GM18526 (cell line): ENCODE measurements around the gene AIF1L.

Experiments used
- POLR2A ChIP-seq: IDR thresholded peaks from 3 replicates; pipeline ENCODE4 v1.6.1; 2011; ENCODE audit not compliant: insufficient read length; ENCODE audit errors: extremely low read depth

AIF1L gene

DNA sequence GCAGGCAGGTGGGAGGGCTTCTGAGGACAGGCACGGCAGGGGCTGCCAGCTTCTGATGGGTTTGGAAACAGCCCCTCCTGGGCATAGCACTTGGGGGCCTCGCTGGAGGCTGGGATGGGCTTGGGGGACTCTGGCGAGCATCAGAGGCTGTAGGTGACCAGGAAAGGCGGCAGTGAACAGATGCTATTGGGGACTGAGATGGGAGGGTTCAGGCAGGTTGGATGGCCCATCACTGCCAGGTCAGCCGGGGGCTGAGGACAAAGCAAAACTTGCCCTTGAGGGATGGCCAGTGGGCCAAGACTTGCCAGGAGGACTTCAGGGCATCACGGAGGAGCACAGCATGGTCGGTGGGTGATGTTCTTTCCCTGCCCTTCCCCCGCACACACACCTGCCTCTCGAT is 6.7 kb downstream of the AIF1L start:
- TF ChIP-seq POLR2A, result no peak

DNA sequence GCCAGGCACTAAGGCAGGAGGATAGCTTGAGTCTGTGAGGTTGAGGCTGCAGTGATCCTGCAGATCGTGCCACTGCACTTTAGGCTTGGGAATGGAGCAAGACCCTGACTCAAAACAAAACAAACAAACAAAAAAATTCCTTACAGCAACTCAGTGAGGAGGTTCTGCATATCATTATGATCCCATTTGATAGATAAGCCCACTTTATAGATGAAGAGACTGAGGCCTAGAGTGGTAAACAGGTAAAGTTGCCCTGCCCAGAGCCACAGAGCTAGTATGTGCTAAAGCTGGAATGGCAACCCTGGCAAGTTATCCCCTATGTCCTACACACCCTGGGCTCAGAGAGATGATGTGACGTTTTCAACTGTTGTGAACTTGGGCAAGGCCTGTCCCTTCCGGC is 7.2 kb downstream of the AIF1L start:
- no peak for TF ChIP-seq POLR2A

DNA sequence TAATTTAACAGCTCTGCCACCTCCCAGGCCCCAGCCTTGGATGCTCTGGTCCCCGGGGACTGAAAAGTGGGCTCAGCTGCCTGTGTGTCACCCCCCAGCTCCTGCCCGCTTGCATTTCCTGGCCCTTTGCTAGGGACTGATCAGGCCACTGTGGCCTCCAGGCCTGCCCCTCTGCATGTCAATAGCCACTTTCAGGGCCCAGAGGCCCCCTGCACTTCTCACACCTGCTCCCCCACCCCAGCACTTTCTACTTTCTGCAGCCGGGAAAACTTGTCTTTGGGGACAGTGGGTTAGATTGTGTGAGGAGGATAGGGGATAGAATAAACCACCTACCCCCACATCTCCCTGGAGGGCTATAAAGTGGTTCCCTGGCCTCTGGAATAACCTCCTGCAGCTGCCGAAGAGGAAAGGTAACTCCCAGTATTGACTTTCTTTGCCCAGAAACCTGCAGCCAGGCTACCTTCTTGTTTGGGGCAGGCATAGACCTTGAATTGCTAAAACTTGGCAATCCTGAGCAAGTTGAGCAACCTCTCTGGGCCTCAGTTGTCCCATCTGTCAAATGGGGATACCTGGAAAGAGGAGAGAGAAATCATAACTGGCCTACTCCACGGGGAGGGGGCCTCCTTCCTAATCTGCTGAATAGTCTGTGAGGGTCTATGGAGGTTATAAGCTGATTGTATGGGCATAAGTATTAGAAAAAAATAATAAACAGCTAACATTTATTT is 7.8 kb downstream of the AIF1L start:
- no peak for TF ChIP-seq POLR2A

DNA sequence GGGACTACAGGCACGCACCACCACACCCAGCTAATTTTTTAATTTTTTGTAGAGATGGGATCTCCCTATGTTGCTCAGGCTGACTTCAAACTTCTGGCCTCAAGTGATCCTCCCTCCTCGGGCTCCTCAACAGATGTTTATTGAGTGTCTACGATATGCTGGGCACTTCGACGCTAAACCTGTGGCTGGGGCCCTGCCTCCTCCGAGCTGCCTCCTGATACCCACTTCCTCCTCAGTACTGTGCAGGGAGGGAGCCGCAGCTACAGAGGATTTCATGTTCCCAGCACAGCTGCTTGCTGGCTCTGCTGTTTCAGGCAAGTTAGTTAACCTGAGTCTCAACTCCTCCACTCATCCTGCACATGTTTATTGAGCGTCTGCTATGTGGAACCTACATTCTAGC is 9.6 kb downstream of the AIF1L start:
- TF ChIP-seq POLR2A, result no peak

DNA sequence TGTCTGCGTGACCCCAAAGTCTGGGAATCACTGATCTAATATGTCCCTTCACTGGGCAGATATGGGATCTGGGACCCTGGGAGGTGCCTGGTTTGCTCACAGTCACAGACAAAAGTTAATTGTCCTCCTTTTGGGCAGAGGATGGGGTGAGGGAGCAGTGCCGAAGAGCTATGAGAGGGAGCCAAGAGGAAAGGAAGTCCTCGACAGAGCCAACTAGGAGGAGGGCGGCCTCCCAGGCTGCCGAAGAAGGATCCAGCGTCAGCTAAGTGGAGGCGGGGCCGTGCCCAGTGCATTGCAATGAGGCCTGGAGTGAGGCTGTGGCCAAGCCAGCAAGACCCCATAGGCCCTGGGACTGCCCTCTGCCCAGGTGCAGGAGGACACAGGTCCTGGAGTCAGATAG is 11.4 kb downstream of the AIF1L start:
- no peak for TF ChIP-seq POLR2A

DNA sequence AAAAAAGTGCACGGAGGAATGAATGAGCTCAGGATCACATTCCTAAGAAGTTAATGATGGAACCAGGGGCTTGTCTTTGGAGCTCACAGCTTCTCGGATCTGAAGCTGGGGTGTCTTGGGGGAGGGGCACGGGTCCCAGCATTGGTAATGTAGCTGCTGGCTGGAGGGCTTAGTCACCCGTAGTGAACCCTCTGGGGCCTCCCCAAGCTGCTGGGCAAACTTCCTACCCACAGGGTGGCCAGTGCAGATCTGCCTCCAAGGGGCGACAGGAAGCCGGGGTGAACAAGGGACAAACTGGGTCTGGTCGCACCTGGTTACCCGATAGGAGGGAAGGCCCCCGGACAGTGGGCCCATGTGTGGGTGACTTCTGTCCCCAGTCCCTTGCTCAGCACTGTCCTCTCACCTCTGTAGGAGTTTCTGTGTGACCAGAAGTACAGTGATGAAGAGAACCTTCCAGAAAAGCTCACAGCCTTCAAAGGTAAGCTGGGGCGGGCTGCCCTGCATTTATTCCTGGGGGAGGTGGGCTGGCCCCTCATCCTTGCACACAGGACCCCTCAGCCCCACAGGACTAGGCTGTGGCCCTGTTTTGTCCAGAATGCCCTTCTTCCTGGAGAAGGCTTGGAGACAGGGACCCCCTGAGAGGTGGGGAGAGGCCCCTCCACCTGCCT is 15.0 kb downstream of the AIF1L start:
- no peak for TF ChIP-seq POLR2A

DNA sequence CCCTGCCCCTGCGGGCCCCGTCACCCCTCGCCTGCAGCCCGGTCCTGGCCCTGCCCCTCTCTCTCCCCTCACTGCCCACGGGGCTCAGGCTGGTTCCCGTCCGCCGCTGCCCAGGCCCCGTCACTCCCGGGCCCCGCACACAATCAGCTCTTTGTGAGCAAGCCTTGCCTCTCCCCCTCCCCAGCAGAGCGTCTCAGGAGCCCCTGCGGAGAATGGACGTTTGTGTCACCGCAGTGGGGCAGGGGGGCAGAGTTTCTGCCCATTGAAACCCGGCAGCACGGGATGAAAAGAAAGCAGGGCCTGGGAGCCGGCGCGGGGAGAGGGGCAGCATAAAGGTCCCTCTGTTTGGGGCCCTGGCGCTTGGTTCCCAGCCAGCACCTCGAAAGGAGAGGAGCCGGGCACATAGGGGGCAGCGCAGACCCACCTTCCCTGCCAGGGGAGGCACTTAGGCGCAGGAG is 15.6 kb downstream of the AIF1L start:
- TF ChIP-seq POLR2A, result no peak

DNA sequence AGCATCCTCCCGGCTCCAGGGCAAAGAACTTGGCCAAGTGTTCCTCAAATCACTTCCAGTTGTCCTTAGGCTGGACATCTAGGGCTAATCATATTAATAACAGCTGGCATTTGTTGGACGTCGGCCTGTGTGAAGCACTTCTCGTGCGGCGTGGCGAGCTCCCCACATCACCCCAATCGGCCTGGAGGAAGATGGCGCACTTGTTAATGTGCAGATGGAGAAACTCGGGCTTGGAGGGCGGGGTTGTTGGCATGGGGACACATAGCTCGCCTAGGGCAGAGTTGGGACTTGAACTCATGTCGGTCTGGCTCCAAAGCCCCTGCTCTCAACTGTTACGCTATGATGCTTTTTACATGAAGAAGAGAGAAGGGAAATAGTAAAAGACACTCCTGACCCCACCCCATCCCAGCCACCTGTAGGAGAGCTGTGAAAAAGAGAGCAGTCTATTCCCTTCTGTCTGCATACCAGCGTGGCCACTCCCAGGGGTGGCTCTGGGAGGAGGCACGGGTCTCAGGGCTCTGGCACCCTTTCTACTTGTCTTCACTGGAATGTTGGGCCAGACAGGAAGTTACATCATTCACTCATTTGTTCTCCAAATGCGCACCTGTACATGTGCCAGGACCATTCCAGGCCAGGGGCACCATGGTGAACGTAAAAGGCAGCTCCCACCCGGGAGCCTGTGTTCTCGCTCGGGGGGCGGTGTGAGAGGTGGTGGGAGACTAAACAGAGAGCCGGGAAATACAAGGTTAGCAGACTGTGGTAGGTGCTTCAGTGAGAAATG is 16.2 kb downstream of the AIF1L start:
- TF ChIP-seq POLR2A, result no peak

DNA sequence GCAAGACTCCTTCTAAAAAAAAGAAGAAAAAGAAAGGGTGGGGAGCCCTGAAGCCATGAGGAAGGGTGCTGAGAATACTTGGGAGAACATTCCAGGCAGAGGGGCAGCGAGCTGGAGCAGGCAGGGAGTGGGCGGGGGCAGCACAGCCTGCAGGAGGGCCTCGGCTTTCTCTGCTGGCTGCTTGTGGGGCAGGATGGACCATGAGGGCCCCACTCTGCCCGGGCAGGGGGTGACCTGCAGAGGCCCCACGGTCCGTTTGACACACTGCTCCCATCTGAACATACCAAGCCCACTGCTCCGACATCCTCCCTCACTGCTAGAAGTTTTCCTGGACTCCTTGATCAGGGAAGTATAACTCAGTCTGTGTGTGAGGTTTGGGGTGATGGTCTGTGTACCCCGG is 17.3 kb downstream of the AIF1L start:
- no peak for TF ChIP-seq POLR2A

DNA sequence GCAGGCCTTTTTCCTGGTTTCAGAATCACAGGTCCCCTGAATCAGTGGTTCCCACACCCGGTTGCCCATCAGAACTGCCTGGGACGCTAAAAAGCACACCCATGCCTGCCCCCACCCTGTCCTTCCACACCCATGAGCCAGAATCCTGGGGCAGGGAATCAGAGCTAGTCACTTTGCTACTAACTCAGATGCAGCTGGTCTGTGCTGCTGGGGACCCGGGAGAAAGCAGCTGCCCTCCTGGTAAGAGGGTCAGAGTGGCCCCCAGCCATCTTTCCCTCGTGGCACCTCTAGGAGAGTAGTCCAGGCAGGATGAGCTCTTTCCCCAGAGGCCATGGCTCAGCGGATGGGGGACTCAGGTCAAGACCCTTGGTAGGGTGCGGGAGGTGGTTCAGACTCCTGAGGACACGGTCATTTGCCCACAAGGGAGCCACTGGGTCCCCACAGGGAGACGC is 17.8 kb downstream of the AIF1L start:
- no peak for TF ChIP-seq POLR2A

DNA sequence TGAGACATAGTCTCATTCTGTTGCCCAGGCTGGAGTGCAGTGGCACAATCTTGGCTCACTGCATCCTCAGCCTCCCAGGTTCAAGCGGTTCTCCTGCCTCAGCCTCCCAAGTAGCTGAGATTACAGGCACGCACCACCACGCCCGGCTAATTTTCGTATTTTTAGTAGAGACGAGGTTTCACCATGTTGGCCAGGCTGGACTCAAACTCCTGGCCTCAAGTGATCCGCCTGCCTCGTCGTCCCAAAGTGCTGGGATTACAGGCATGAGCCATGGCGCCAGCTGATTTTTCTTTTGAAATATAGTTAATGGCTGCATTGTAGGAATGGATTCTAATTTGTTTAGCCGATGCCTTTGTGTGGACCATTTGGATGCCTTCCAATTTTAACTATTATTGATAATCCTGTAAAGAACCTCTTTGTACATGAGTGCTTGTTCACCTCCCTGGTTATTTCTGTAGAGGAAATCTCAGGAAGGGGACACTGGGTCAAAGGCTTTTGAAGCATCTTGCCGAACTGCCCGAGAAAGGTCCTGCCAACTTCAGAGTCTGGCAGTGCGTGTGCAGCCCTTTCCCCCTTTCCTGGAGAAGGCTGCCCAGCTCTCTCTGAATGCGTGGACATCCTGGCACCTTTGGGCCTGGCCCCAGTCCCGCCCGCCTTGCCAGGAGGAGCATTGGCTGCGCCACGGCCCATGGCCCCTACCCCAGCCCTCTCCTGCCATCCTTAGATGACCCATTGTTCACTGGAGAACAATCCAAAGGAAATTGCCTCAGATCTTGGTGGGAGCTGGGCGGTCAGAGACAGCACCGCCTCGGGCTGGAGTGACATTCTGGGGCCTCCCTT is 20.2 kb downstream of the AIF1L start:
- TF ChIP-seq POLR2A, result no peak

DNA sequence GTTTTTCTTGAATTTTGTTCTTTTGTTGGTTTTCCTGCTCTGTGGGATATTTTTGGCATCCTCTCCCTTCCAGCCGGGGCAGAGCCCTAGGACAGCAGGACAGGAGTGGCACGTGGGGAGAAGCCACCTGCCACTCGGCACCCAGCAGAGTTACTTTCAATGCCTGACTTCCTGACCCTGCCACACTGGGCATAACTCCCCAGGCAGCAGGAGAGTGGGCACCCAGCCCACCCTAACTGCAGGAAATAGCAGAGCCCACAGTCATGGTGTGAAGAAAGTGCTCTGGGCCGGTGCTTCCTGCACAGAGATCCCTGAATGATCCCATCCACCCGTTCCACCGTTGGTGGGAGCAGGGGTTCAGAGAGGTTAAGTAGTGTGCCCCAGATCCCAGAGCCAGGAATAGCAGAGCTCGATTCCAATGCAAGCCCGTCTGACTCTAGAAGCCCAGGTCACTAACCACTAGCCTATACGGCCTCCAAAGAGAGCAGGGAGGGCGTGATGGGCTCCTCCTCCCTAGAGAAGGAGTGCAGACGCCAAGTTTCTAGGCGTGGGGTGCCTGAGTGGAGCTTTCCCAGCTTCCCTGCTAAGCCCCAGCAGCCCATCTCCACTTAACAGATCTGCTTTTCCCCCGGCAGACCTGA is 20.9 kb downstream of the AIF1L start:
- TF ChIP-seq POLR2A, result no peak

DNA sequence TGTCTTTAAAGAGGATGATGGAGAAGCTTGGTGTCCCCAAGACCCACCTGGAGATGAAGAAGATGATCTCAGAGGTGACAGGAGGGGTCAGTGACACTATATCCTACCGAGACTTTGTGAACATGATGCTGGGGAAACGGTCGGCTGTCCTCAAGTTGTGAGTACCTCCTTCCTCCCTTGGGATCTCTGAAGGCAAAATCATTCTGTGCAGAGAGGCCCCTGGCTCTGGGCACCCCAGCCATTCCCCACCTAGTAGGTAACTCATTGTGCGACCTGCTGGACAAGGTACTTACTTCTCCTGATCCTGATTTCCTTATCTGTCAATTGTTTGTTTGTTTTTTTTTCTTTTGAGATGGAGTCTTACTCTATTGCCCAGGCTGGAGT is 21.4 kb downstream of the AIF1L start:
- TF ChIP-seq POLR2A, result no peak

DNA sequence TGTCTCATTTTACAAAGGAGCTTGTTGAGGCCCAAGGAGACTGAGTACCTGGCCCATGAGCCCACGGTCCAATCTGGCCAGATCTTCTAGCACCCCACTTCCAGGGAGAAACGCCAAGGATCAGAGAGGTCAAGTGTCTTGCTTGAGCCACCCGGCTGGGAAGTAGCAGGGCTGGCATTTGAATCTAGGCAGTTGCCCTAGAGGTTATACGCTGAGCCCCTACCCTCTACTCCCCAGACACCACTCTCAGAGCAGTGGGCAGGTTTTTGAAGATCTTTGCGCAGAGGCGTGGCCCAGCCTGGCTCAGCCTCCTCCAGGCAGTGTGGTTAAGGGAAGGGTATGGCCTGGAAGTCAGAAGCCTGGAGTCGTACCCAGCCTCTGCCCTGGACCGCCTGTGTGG is 23.3 kb downstream of the AIF1L start:
- TF ChIP-seq POLR2A, result no peak
